RWPE2 (cell line): ENCODE data around the gene P2RY8.

Experiments used
- ATAC-seq: fragments of 200-7000 bp; cut with Tn5 transposase; 3 replicates; pipeline ENCODE4 v1.9.1; 2021; ENCODE audit warnings: low read depth
- DNase-seq: peaks from one replicate; pipeline ENCODE4 v3.0.0-alpha.2; 2020; ENCODE audit warnings: low spot score
- H3K27ac ChIP-seq: fragments of 450-650 bp; 2 replicates; pipeline ENCODE4 v1.5.1; 2017; ENCODE audit warnings: mild to moderate bottlenecking; ENCODE audit not compliant: poor library complexity, severe bottlenecking
- H3K27me3 ChIP-seq: fragments of 250-450 bp; sonication (Bioruptor Pico); 2 replicates; pipeline ENCODE4 v1.5.1; 2021; ENCODE audit warnings: mild to moderate bottlenecking, moderate library complexity; ENCODE audit not compliant: insufficient read depth, poor library complexity, severe bottlenecking
- H3K36me3 ChIP-seq: fragments of 250-450 bp; sonication (Bioruptor Pico); 2 replicates; pipeline ENCODE4 v1.5.1; 2020; ENCODE audit warnings: low read depth, mild to moderate bottlenecking, moderate library complexity
- H3K4me1 ChIP-seq: fragments of 250-450 bp; sonication (Bioruptor Pico); 2 replicates; pipeline ENCODE4 v1.5.1; 2021; ENCODE audit warnings: mild to moderate bottlenecking, moderate library complexity; ENCODE audit not compliant: insufficient read depth, poor library complexity, severe bottlenecking
- H3K4me3 ChIP-seq: fragments of 250-450 bp; sonication (Bioruptor Pico); 2 replicates; pipeline ENCODE4 v1.5.1; 2021; ENCODE audit warnings: mild to moderate bottlenecking, moderate library complexity; ENCODE audit not compliant: severe bottlenecking
- H3K9me3 ChIP-seq: fragments of 250-450 bp; sonication (Bioruptor Pico); 2 replicates; pipeline ENCODE4 v1.5.1; 2021; ENCODE audit warnings: mild to moderate bottlenecking, moderate library complexity; ENCODE audit not compliant: severe bottlenecking
- TF ChIP-seq, protein P1 (sequence below): fragments of 450-650 bp; IDR thresholded peaks from one replicate; pipeline ENCODE4 v1.5.1; 2017; ENCODE audit warnings: mild to moderate bottlenecking, moderate library complexity; ENCODE audit not compliant: poor library complexity, severe bottlenecking

Gene P2RY8, protein sequence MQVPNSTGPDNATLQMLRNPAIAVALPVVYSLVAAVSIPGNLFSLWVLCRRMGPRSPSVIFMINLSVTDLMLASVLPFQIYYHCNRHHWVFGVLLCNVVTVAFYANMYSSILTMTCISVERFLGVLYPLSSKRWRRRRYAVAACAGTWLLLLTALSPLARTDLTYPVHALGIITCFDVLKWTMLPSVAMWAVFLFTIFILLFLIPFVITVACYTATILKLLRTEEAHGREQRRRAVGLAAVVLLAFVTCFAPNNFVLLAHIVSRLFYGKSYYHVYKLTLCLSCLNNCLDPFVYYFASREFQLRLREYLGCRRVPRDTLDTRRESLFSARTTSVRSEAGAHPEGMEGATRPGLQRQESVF

GRCh38 chrX:1537031-1537715 is at the start of gene P2RY8:
Gene P2RY8, minus strand, starts transcription at chrX:1537185. Its CDS starts 70,627 bp downstream, at chrX:1466558.
- peak; percentile 44; the same call in 2 of the 3 replicates for ATAC-seq
- TF ChIP-seq, protein P1, sequence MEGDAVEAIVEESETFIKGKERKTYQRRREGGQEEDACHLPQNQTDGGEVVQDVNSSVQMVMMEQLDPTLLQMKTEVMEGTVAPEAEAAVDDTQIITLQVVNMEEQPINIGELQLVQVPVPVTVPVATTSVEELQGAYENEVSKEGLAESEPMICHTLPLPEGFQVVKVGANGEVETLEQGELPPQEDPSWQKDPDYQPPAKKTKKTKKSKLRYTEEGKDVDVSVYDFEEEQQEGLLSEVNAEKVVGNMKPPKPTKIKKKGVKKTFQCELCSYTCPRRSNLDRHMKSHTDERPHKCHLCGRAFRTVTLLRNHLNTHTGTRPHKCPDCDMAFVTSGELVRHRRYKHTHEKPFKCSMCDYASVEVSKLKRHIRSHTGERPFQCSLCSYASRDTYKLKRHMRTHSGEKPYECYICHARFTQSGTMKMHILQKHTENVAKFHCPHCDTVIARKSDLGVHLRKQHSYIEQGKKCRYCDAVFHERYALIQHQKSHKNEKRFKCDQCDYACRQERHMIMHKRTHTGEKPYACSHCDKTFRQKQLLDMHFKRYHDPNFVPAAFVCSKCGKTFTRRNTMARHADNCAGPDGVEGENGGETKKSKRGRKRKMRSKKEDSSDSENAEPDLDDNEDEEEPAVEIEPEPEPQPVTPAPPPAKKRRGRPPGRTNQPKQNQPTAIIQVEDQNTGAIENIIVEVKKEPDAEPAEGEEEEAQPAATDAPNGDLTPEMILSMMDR, result no peak
- H3K36me3 ChIP-seq, result no peaks in the 10 kb centered on the region
- no peaks in the 10 kb centered on the region for H3K4me1 ChIP-seq
- H3K27me3 ChIP-seq, result no peaks in the 10 kb centered on the region
- H3K4me3 ChIP-seq, result no peak within 1 kb of the TSS
- no peak within 1 kb of the TSS for H3K27ac ChIP-seq
- H3K9me3 ChIP-seq, result no peaks in the 10 kb centered on the region
- DNase-seq, result no peak

DNA sequence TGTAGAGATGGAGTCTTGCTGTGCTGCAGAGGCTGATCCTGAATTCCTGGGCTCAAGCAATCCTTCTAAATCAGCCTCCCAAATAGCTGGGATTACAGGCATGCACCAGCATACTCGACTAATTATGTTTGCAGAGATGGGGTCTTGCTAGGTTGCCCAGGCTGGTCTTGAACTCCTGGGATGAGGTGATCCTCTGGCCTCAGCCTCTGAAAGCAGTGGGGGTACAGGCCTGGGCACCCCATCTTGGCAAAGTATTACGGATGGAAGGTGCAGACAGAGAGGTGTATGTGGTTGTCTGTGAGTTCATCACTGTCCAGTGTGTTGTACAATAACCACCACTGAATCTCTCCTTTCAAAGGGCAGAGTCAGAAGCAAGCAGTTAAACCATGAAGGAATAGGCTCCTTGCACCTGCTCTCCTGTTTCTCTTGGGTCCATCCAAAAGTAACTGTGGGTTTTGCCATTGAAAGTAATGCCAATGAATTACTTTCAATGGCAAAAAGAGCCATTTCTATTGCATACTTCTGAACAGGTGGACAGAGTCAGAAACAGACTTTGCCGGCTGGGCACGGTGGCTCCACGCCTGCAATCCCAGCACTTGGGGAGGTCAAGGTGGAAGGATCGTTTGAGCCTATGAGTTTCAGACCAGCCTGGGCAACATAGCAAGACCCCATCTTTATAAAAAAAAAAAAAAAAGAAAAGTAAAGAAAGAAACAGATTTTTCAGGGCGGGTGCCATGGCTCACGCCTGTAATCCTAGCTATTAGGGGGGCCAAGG is 47.4 kb upstream of the P2RY8 start:
- peaks cover 3% of the 10 kb centered on the region for H3K4me1 ChIP-seq
- TF ChIP-seq, protein P1, result no peak
- H3K27ac ChIP-seq, result no peak overlapping the region
- H3K27me3 ChIP-seq, result no peaks in the 10 kb centered on the region
- H3K36me3 ChIP-seq, result no peaks in the 10 kb centered on the region
- no peak for ATAC-seq
- no peaks in the 10 kb centered on the region for H3K9me3 ChIP-seq
- H3K4me3 ChIP-seq, result no peak overlapping the region
- DNase-seq, result no peak

DNA sequence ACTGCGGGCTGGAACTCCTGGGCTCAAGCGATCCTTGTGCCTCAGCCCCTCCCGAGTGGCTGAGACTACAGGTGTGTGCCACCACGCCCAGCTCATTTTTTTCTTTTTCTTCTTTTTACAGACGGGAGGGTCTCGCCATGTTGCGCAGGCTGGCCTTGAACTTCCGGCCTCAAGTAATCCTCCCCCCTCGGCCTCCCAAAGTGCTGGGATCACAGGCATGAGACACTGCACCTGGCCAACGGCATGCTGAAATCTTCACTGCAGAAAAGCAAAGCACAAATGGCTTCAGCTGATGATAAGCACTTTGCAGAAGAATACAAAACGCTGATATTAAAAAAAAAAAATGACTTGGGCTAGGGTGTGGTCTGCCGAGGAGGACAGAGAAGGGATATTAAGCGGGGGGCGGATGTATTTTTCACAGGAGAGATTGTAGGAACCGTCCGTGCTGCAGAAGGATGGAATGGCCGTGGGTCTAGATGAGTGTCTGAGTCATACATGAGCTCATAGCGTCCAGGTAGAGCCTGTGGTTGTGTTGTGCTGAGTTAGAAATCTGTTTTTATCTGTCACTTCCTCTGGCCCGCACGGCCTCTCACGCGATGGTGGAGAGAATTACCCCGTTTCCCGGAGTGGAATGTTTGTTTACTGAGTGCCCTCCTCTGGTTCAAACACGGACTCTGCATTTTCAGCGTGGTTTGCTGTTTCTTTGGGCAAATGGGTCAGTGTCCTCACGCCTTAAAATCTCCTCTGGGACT is 45.9 kb upstream of the P2RY8 start:
- no peak overlapping the region for H3K27ac ChIP-seq

GRCh38 chrX:1581132-1581531 is 44.1 kb upstream of the P2RY8 start:
- no peaks in the 10 kb centered on the region for H3K9me3 ChIP-seq
- TF ChIP-seq, protein P1, result peak; percentile 61
- DNase-seq, result no peak

More for the DNA sequence above, 45.9 kb upstream of the P2RY8 start:
- TF ChIP-seq, protein P1, result no peak
- DNase-seq (no peak), ATAC-seq (peak; percentile 80)
- H3K36me3 ChIP-seq, result no peaks in the 10 kb centered on the region
- H3K4me1 ChIP-seq, result peaks cover 3% of the 10 kb centered on the region
- no peaks in the 10 kb centered on the region for H3K27me3 ChIP-seq
- H3K9me3 ChIP-seq, result no peaks in the 10 kb centered on the region
- no peak overlapping the region for H3K4me3 ChIP-seq

More at GRCh38 chrX:1581132-1581531, 44.1 kb upstream of the P2RY8 start:
- H3K4me1 ChIP-seq, result peaks cover 3% of the 10 kb centered on the region
- no peaks in the 10 kb centered on the region for H3K36me3 ChIP-seq
- no peak overlapping the region for H3K27ac ChIP-seq
- H3K27me3 ChIP-seq, result no peaks in the 10 kb centered on the region
- ATAC-seq, result peak; percentile 68
- H3K4me3 ChIP-seq, result no peak overlapping the region
